ENCODE measurements around the gene TIMP4.

Gene TIMP4

GRCh38 chr3:12107071-12107713, 51.5 kb downstream of the TIMP4 start:
- no peak for DNase-seq

Measured in nucleus accumbens (tissue), 56 donors.